Mucosa of gallbladder (tissue), 1 donor: ENCODE results near the gene FBXL3. TPM values are rescaled to one million over a fixed set of nuclear protein-coding genes. Genes with fewer than 3 reads are reported as not detected.

Experiments used
- DNase-seq: peaks from one replicate; pipeline ENCODE4 v3.0.0-alpha.2; 2020; ENCODE audit warnings: low spot score
- total RNA-seq: library from RNA; stranded (reverse); gene quantifications from one replicate; pipeline ENCODE4 v1.2.1, GENCODE V29; 2021
- donor health status: DM: no; HTN: no; CAD: no.

The FBXL3 gene
- total RNA-seq, result 41.1 TPM

- DNase-seq, result peak; percentile 84
Measured at GRCh38 chr13:77026861-77027621, at the start of gene FBXL3. TSS of gene FBXL3 (minus strand) at chr13:77027159. CDS start at chr13:77021860, 5,299 bp downstream.

GRCh38 chr13:77067519-77067918 lies 40.6 kb upstream of the FBXL3 start:
- DNase-seq, result no peak

GRCh38 chr13:77065461-77066147 lies 38.6 kb upstream of the FBXL3 start:
- no peak for DNase-seq

GRCh38 chr13:77062097-77062496 lies 35.1 kb upstream of the FBXL3 start:
- no peak for DNase-seq

GRCh38 chr13:77061362-77061761 lies 34.4 kb upstream of the FBXL3 start:
- DNase-seq, result no peak

GRCh38 chr13:77056886-77057285 lies 29.9 kb upstream of the FBXL3 start:
- no peak for DNase-seq

GRCh38 chr13:77056382-77056781 lies 29.4 kb upstream of the FBXL3 start:
- no peak for DNase-seq

GRCh38 chr13:77055158-77055557 lies 28.2 kb upstream of the FBXL3 start:
- DNase-seq, result no peak

- DNase-seq, result no peak
Measured at GRCh38 chr13:77053192-77053591, 26.2 kb upstream of the FBXL3 start.

- no peak for DNase-seq
Measured at GRCh38 chr13:77048681-77049080, 21.7 kb upstream of the FBXL3 start.

GRCh38 chr13:77047649-77048343 lies 20.8 kb upstream of the FBXL3 start:
- no peak for DNase-seq

- no peak for DNase-seq
Measured at GRCh38 chr13:77042566-77043177, 15.7 kb upstream of the FBXL3 start.

GRCh38 chr13:77040835-77041234 lies 13.9 kb upstream of the FBXL3 start:
- no peak for DNase-seq

- no peak for DNase-seq
Measured at GRCh38 chr13:77040076-77040475, 13.1 kb upstream of the FBXL3 start.

- no peak for DNase-seq
Measured at GRCh38 chr13:77038907-77039480, 12.0 kb upstream of the FBXL3 start.

- no peak for DNase-seq
Measured at GRCh38 chr13:77036279-77036678, 9.3 kb upstream of the FBXL3 start.

GRCh38 chr13:77034881-77035280 lies 7.9 kb upstream of the FBXL3 start:
- no peak for DNase-seq

GRCh38 chr13:77033717-77034302 lies 6.9 kb upstream of the FBXL3 start:
- no peak for DNase-seq

GRCh38 chr13:77031656-77032243 lies 4.8 kb upstream of the FBXL3 start:
- DNase-seq, result no peak

GRCh38 chr13:77029436-77029835 lies 2.5 kb upstream of the FBXL3 start:
- DNase-seq, result no peak

GRCh38 chr13:77028202-77028601 lies 1.2 kb upstream of the FBXL3 start:
- no peak for DNase-seq
